NCI-H524 (cell line): ENCODE measurements around the gene SCYL3.
A peak's percentile ranks its signal among the peaks of the same experiment; 100 is the strongest.
"Not testable (repeated sequence)": the region's sequence is repeated elsewhere in the genome, so short reads cannot be mapped to it uniquely, and the experiment has no call there.

Experiments used
- DNase-seq, 2 experiments: peaks; one replicate each; lab custom pipeline; 2025; lab: John Stamatoyannopoulos, UW

Gene SCYL3

GRCh38 chr1:169814265-169814664, 79.4 kb downstream of the SCYL3 start:
- no peak for DNase-seq

- no peak for DNase-seq
Observed at GRCh38 chr1:169812131-169812530, 81.6 kb downstream of the SCYL3 start.

- DNase-seq = not testable (repeated sequence)
Observed at GRCh38 chr1:169811418-169812035, 82.2 kb downstream of the SCYL3 start.

DNA sequence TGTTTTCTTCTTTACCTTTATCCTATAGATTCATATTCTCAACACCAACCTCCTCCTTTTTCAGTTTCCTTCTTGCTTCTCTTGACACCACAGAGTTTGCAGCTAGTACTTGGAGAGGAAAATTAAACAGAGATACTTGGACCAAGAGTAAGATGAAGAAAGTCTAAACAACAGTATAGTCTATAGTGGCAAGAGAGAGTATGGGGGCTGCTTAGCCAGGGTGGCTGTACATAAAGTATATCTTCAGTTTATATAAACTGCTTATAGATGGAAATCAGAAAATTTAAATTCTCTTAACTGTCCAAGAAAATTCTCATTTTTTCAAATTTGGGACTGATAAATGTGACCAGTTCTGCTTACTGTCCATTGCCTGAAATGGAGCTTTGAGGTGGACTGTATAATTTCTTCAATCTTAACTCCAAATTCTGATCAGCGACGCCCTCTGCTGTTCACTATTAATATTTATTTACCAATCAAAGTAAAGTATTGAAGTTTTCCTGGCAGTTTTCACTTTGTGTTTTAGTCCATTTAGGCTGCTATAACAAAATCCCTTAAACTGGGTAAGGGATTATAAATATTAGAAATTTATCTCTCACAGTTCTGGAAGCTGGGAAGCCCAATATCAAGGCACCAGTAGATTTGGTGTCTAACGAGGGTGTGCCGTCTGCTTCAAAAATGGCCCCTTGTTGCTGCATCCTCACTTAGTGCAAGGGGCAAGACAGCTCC, 84.2 kb downstream of the SCYL3 start:
- DNase-seq = peak in 1 of 2 experiments; percentile 17

- no peak for DNase-seq
Observed at GRCh38 chr1:169804941-169805340, 88.8 kb downstream of the SCYL3 start.

DNA sequence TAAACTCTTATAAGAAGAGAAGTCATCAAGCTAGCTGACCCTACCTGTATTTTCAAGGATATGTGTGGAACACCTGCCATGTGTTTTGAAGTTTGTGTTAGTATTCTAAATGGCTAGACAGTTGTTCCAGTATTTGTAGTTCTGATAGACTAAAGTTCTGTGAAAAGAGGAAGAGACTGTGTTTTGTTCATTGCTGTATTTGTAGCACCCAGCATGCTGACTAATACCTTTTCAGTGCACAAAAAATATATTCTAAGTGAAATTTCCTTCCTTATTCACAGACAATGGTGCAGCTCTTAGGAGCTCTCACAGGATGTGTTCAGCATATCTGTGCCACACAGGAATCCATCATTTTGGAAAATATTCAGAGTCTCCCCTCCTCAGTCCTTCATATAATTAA, 90.8 kb downstream of the SCYL3 start:
- DNase-seq = no peak
